GM12864 (cell line): ENCODE data around the gene HDAC10.

Experiments
- DNase-seq: peaks from one replicate; pipeline ENCODE4 v3.0.0-alpha.2; 2011; ENCODE audit warnings: low read depth
- H3K4me3 ChIP-seq: 2 replicates; pipeline ENCODE4 v1.5.1; 2011; ENCODE audit warnings: mild to moderate bottlenecking, low read depth, low read length, control low read depth
- TF ChIP-seq, protein P1 (sequence below): IDR thresholded peaks from 2 replicates; pipeline ENCODE4 v1.5.1; 2011; ENCODE audit warnings: low read depth, mild to moderate bottlenecking, moderate library complexity, low read length, control low read depth, inconsistent platforms; ENCODE audit errors: missing control alignments

The HDAC10 gene

DNA sequence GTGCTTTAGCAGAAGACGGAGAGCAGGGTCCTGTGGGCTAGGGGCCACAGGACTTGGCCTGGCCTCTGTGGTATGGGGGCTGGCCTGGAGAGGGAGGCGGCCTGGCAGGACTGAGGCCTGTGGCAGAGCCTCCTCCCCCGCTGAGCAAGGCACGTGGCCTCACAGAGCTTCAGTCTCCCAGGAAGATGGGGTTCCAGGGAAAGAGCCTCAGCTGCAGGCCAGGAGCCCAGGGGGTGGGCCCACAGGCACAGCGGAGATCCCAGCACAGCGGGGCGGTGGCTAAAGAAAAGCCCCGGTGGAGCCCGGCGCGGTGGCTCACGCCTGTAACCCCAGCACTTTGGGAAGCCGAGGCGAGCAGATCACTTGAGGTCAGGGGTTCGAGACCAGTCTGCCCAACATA lies 8.2 kb upstream of the HDAC10 start:
- TF ChIP-seq, protein P1, sequence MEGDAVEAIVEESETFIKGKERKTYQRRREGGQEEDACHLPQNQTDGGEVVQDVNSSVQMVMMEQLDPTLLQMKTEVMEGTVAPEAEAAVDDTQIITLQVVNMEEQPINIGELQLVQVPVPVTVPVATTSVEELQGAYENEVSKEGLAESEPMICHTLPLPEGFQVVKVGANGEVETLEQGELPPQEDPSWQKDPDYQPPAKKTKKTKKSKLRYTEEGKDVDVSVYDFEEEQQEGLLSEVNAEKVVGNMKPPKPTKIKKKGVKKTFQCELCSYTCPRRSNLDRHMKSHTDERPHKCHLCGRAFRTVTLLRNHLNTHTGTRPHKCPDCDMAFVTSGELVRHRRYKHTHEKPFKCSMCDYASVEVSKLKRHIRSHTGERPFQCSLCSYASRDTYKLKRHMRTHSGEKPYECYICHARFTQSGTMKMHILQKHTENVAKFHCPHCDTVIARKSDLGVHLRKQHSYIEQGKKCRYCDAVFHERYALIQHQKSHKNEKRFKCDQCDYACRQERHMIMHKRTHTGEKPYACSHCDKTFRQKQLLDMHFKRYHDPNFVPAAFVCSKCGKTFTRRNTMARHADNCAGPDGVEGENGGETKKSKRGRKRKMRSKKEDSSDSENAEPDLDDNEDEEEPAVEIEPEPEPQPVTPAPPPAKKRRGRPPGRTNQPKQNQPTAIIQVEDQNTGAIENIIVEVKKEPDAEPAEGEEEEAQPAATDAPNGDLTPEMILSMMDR, result no peak
- DNase-seq, result no peak
- H3K4me3 ChIP-seq, result no peak overlapping the region

DNA sequence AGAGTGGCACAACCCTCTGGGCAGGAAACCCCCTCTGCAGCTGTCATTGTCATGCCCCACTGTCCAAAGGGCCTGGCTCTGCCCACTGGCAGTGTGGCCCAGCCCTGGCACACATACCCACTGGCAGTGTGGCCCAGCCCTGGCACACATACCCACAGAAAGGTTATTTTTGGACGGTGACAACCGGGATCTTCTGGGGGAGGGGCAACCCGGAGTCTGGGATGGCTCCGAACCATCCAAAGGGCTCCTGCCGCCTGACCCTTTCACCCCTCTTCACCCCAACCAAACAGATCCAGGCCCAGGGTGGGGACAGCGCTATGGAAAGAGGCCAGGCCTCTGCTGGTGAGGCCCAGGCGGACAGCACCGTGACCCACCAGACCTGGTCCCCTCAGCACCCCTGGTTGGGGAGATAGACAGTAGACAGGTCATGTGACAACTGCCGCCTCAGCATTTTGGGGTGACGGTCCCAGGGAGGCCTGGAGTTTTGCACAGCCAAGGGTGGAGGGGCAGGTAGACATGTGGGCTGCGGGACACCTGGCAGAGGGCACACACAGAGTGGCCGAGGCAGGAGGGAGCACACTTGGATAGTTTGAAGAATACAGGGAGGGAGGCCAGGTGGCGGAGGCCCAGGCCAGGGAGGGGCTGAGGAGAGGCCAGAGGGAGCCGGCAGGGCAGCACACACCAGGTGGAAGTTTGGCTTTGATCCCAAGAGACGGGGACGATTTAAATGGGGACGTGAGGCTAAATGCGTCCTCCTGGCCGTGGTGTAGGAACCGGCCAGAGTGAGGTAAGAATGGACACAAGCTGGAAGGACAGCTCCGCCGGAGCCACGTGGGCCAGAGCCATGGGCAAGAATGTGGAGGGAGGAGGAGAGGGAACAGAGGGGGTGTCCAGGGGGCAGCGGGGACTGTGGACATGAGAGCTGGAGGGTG lies 7.6 kb upstream of the HDAC10 start:
- no peak overlapping the region for H3K4me3 ChIP-seq
- DNase-seq, result no peak
- TF ChIP-seq, protein P1, result no peak

DNA sequence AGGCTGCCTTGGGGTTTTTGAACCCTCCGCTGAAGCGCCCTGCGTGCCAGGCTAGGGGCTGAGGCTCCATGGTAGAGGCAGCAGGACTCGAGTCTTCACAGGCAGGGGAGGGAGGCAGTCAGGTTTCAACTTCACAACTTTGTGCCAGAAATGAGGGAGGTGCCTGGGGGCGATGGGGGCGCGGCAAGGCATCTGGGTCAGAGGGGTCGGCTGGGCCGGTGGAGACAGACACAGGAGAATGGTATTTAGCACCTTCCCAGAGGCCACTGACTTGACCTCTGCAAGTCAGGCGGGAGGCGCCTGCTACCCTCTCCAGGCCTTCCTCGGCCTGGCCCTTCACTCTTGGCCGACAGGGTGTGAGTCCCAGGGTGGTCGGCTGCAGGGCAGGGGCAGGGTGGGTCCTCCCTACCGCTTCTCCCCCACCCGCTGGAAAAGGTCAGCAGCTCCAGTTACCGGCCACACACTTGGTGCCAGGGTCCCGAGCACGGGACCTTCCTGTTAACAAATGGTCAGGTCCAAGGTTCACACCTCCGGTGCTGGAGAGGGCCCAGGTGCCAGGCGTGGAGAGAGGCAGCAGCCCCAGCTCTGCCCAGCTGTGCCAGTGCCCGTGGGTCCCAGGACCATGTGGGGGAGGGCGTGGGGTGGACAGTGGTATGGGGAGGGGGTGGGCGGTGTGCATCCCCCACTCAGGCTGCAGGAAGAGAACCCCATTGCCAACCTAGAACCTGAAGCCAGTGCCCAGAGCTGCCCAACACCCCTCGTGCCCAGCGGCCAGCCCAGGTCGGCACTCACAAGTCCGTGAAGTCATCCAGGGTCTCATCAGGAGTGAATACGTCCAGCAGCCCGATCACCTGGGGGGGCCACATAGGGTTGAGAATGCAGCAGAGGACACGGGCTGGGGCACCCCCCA lies 6.6 kb upstream of the HDAC10 start:
- DNase-seq, result no peak
- TF ChIP-seq, protein P1, result no peak
- H3K4me3 ChIP-seq, result no peak overlapping the region

DNA sequence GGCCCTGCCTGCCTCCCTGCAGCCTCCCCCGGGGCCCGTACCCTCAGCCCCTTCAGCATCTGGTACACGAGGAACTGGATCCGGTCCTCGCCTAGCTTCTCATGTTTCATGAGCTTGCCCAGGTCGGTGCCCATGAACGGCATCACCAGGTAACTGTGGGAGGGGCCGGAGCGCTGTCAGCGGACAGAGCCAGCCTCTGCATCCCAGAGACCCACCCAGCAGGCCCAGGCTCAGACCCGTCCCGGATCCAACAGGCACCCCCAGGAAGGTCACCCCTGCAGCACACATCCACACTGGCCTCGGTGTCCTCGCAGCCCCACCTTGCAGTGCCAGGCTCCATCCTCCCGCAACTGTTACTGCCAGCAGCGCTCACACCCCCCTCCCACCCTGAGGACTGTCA lies 6.0 kb upstream of the HDAC10 start:
- TF ChIP-seq, protein P1, result no peak
- no peak overlapping the region for H3K4me3 ChIP-seq
- no peak for DNase-seq

DNA sequence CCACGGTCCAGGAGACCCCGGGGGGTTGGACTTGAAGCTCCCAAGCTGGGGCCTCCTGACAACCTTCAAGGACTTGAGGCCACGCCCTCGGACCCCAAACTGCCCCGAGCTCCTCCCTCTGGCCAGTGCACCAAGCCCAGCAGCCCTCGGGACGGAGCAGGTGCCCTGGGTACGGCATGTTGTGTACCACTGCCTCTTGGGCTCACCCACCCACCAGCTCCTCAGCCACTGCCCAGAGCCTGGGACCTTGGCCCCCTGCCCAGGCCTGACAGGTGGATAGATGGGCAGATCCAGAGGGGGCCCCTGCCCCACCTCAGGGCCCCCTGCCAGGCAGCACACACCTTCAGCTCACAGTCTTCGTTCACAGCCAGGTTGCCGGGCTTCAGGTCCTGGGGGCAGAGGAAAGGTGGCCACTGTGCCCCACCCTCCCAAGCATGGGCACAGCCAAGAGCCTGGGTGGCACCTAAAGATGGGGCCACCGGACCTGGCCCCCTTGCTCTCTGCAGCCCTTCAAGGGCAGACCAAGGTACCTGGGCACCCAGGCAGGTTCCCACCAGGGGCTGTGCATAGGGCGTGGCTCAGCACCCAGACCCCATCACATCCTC lies 5.3 kb upstream of the HDAC10 start:
- DNase-seq, result no peak
- no peak overlapping the region for H3K4me3 ChIP-seq
- TF ChIP-seq, protein P1, result no peak

DNA sequence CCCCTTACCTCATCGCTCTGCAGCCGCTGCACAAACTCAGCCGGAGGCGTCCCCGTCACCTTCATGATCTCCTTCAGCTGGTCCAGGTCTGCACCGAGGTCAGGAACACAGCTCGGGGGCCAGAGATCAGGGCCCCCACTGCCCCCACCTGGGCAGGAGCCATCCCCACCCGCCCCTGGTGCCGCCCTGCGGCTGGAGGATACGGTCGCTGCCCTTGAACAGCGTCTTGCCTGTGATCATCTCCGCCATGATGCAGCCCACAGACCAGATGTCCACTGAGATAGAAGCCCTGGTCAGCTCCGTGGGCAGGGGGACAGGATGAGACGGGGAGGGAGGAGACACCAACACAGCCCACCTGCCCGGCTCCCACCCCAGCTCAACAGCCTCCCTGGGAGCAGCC lies 4.5 kb upstream of the HDAC10 start:
- no peak for DNase-seq
- TF ChIP-seq, protein P1, result no peak

More for the DNA sequence above, 4.5 kb upstream of the HDAC10 start:
- no peak overlapping the region for H3K4me3 ChIP-seq
